ENCODE measurements around the gene SPACDR.

Gene SPACDR

DNA sequence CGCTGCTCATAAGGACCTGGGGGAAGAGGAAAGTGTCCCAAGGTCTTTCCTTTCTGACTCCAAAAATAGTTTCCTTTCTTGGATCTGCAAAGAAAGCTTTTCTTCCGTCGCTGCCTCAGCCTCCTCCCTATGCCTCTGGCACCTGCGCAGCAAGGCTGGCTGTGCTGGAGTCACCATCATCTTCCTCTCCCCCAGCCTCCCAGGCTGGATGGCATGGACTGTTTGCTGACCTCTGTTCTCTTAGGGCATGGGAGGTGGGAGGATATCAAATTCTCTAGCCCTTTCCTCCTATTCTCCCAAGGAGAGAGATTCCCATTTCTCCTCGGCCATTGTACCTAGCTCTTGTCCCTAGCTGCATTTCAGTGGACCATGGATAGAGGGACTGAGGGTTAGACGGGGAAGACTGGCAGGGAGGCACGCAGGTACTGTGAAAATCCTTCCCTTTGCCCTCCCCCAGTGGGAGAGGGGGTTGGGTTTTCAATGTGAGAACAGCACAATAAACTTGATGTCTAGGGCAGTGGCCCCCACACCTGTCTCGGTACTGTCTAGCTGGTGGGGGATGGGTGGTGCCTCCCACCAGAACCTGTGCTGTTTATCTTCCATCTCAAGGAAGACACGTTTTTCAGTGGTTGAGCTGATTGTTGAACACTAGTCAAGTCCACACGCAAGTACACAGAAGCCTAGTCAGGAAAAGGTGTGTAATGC, 30.3 kb downstream of the SPACDR start:
- no peak for DNase-seq

DNA sequence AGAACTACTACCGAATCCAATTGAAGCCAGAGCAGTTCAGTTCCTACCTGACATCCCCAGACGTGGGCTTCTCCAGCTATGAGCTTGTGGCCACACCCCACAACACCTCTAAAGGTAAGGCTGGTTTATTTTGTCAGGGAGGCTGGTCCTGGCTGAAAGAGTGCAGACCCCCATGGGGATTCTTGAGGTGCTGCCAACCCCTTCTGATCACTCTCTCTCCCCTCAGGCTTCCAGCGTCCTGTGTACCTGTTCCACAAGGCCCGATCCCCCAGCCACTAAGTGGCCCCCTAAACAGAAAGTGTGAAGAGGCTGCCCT, 30.8 kb downstream of the SPACDR start:
- no peak for DNase-seq

DNA sequence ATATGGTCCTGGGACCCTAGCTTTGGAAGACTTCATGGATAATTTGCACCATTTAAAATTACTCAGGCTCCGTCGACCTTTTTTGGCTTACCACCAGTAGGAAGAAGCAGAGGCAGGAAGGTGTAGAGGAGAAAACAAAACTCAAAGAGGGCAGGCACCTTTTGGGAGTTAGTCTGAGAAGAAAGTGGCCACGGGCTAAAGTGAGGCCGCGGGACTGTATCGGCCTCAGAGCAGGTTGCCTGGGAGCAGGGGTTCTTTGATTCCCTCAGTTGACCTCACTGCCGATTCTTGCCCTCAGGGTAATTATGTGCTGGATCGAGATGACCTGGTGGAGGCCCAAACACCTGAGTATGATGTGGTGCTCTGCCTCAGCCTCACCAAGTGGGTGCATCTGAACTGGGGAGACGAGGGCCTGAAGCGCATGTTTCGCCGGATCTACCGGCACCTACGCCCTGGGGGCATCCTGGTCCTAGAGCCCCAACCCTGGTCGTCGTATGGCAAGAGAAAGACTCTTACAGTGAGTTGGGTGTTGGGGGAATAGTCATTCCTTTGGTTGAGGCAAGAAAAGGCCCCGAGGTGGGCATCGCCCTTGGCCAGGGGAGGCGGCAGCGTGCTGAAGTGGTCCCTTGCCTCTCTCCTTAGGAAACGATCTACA, 31.3 kb downstream of the SPACDR start:
- DNase-seq: no peak

DNA sequence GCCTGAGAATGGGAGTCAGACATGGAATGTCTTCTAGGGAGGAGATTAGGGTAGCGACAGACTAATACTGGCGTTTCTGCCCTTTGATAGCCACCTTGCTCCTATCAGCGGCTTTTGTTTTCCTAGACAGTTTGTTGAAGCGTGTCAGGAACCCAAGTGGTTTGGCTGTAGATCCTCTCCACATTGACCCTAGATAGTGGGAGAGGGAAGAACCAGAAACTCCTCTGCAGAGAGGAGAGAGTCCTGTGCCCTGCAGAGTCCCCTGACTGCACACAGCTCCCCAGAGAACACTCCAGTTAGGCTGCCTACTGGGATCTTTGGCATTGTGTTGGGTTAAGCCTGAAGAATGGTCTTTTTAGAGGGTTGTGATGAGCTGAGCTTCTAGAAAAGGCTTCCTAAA, 32.0 kb downstream of the SPACDR start:
- no peak for DNase-seq

DNA sequence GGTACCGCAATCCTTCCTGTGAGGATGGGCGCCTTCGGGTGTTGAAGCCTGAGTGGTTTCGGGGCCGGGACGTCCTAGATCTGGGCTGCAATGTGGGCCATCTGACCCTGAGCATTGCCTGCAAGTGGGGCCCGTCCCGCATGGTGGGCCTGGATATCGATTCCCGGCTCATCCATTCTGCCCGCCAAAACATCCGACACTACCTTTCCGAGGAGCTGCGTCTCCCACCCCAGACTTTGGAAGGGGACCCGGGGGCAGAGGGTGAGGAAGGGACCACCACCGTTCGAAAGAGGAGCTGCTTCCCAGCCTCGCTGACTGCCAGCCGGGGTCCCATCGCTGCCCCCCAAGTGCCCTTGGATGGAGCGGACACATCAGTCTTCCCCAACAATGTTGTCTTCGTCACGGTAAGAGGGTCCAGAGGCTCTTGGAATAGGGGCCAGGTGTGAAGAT, 32.7 kb downstream of the SPACDR start:
- no peak for DNase-seq

DNA sequence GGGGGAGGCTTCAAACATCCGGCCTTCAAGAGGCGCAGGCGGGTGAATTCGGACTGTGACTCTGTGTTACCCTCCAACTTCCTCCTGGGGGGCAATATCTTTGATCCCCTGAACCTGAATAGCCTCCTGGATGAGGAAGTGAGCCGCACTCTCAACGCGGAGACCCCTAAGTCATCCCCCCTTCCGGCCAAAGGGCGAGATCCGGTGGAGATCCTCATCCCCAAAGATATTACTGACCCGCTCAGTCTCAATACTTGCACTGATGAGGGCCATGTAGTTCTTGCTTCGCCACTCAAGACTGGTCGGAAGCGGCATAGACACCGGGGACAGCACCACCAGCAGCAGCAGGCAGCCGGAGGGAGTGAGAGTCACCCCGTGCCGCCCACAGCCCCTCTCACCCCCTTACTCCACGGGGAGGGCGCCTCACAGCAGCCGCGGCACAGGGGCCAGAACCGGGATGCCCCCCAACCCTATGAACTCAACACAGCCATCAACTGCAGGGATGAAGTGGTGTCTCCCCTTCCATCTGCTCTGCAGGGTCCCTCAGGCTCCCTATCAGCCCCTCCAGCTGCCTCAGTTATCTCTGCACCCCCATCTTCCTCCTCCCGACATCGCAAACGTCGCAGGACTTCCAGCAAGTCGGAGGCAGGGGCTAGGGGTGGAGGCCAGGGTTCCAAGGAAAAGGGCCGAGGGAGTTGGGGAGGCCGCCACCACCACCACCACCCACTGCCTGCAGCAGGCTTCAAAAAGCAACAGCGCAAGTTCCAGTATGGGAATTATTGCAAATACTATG, 33.4 kb downstream of the SPACDR start:
- DNase-seq: no peak

DNA sequence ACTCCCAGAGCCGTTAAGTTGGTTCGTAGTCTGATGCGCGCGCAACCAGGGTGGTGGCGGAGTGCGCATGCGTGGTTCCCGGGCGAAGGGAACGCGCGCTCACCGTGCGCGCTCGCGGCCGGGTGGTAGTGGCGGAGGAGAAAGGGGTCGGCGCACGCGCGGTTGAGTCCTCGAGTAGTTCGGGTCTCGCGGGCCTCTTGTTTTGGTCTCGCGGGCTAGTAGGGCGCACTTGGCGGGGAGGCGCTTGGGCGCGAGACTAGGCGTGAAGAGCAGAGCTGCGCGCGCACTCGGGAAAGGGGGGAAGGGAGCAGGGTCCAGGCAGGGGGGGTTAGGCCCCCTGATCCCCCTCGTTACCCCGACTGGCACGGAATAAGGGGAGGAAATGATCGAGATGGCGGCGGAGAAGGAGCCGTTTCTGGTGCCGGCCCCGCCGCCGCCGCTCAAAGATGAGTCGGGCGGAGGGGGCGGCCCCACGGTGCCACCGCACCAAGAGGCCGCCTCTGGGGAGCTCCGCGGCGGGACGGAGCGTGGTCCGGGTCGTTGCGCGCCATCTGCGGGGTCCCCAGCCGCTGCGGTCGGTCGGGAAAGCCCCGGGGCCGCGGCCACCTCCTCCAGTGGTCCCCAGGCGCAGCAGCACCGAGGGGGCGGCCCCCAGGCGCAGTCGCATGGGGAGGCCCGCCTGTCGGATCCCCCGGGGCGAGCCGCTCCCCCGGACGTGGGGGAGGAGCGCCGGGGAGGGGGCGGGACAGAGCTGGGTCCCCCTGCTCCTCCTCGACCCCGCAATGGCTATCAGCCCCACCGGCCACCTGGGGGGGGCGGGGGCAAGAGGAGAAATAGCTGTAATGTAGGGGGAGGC, 34.2 kb downstream of the SPACDR start, which contains the start of gene MEPCE:
MEPCE (plus strand) TSS at position 195 of the 856 bp plus-strand sequence; CDS start at position 383, 188 bp downstream.
- peak; percentile 93 for DNase-seq

DNA sequence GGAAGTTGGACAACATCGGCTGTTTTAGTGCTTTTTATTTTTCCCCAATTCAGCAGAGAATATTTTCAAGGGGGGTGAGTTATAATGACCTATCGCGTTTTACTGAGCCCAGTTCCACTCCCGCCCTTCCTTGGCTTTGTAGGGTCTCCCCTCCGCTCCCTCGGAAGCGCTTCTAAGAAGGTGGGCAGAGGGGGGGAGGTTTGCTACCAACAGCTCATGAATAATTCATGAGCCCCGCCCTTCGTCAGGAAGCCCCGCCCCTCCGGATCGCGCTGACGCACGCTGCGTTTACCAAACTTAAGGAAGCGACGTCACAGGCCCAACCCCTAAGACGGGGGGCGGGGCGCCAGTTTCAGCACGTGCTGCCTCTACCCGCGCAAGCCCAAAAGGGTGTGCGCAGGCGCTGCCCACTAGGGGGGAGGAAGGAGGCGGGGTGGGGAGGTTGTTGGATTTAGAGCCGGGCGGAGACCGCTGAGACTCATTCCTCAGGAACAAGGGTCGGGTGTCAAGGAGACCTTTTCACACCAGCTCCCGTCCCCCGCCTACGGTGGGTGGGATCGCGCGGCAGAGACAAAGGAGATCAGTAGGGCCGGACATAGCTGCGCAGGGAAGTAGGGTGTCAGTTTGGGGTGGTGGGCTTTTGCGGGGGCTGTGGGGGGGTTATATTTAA, 35.0 kb downstream of the SPACDR start:
- peak; percentile 99 for DNase-seq

DNA sequence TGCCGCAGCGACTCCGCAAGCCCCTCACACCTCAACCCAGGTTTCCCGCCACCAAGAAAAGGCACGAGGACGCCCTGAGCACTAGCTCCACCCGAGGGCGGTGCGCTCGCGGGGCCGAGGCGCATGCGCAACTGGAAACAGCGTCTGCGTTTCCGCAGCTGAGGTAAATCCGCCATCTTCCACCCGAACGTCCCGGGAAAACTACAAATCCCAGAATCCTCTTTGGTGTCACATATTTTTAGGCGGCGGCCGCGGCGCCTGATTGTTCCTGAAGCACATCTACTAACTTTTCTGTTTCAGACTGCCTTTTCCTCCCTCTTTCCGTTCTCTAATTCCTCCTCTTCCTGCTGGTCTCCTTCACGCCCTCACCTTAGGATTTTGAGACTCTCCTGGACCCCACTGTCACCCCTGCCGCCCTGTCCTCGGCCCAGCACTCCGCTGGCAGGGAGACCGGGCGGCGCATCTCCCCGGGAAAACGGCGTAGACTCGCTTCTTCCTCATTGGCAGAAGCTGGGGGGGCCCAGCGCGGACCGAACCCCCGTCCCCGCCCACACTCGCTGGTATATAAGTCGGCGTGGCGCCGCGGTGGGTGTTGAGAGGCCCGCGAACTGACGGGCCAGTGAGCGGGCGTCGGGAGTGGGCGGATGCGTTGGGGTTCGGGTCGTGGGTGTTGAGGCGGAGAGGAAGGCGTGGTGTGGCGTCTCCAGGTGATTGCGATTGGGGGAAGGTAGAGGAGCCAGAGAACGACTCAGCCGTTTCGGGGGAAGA, 35.7 kb downstream of the SPACDR start, which contains the start of gene ZCWPW1:
ZCWPW1 (minus strand) TSS at position 505 of the 768 bp plus-strand sequence. CDS start 8,054 bp downstream, outside the sequence.
- peak; percentile 97 for DNase-seq

DNA sequence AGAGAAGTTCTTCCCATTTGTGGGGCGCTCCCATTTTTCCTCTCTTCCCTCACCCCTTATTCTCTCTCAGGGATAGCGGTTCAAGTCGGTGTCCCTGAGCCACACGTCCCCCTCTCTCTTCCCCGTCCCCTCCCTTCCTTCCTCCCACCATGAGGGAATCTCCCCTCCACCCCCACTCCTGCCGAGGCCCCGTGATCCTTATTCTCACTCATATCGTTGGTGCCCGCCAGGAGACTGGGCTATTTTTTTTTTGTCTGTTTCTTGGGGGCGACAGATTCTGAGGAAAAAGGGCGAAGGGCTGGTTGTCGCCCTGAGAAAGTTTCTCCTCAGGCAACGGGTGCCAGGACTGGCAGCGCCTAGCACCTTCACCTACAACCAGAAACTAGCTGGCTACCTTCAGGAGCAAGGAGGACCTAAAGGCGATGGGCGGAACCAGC, 36.3 kb downstream of the SPACDR start:
- DNase-seq: no peak

DNA sequence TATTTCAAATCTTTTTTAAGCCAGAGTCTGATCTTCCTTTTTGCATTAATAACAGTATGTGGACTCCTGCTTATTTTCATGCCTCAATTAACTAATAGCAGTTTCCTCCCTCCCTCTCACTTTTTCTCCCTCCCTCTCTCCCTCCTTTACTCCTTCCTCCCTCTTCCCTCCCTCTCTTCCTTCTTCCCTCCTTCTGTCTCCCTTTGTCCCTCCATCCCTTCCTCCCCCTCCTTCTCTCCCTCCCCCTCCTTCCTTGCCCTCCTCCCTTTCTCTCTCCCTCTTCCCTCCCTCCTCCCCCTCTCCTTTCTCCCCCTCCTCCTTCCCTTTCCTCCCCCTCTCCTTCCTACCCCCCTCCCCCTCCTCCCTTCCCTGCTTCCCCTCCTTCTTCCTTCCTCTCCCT, 37.5 kb downstream of the SPACDR start:
- DNase-seq: no peak

DNA sequence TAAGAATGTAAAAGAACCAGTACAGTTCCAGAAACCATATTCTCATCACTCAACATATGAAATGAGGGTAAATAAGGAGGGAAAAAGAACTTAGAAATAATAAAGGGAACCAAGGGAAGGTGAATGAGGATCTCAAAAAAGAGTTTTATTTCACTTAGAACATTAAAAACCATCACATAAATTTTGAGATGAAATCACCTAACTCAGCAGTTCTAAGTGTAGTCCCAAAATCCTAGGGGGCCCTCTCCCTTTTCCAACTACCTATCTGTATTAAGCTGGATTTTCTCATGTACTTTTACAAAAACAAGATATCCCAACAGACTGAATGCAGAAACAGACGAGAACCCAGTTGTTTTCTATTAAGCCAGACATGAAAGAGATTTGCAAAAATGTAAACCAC, 38.7 kb downstream of the SPACDR start:
- no peak for DNase-seq

DNA sequence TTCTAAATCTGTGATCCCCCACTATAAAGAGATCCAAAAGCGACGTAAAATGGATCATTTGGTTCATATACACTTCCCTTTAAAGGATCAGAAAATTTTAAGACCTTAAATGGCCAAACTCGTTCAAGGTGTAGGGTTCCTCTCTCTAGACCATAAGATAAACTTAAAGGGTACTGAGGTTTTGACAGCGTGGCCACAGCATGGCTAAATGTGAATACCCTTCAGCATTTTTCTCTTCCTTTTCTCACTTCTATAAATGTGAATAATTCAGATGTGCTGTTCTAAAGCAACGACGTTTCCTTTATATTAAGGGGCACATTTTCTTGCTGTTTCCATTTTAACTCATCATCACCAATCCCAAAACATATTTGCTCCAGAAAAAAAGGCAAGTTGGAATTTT, 40.7 kb downstream of the SPACDR start:
- DNase-seq: no peak

DNA sequence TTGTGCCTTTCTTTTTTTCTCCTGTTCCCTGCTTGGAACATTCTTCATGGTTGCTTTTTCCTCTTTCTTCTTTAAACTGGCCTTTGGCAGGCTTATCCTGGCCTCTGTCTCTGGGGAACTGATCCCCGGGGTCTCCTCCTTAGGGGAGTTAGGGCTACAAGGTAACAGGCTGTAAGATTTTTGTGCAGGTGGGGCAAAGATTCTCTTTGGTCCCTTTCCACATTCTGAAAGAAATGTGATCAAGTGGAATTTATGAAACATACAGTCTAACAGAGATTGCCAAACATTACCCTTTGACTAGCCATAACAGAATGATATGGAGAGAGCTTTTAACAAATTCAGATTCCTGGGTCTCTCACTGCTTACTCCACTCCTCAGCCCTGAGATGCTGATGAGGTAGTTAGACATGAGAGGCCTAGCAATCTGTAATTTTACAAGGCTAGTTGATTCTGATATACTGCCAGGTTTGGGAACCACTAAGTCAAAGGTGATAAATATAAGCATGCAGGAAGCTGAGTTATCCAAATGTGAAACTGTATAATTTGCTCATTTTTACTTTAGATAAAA, 44.3 kb downstream of the SPACDR start:
- DNase-seq: no peak

DNA sequence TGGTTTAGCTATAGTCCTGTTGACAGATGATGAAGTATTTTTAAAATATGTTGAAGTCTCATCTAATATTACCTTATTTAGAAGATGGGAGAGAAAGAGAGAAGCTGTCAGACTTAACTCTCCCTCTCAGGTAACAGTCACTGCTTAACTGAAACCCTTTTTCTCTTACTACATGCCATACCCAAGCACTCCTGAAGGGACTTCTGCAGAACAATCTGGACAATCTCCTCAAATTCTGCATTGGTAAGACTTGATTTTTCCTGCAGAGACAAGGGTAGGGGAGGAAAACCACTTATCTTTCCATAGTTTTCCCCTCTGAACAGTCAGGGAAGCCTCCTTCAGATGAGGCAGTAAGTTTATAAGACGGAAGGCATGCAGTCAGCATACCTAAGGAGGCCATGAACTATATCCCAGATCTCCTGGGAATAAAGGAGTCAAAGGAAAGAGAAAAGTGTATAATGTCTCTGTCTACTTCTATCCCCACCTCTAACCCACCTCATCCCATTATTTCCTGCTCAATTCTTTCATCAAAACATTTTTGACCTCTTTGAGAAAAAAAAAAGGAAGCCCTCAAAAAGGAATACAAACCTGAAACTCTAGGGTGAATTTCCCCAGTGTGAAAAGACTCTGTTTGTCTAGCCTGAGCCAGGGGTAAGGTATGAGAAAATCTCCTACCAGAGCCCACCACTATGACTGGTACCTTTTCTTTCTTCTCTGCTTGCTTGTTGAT, 45.0 kb downstream of the SPACDR start:
- DNase-seq: no peak

DNA sequence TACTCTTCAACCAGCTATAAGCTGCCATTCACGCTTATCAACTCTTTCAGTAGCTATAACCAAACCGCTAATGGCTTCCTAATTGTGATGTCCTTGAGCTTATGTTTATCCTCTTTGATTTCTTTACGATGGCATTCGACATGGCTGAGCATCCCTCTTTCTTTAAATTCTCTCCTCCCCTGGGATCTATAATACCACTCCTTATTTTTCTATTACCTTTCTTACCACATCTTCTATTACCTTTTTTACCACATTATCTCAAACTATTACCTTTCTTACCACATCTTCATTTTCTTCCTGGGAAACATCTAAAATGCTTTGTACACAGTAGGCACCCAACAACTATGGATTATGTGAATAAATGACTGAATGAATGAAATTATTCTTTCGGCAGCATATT, 48.6 kb downstream of the SPACDR start:
- DNase-seq: no peak

DNA sequence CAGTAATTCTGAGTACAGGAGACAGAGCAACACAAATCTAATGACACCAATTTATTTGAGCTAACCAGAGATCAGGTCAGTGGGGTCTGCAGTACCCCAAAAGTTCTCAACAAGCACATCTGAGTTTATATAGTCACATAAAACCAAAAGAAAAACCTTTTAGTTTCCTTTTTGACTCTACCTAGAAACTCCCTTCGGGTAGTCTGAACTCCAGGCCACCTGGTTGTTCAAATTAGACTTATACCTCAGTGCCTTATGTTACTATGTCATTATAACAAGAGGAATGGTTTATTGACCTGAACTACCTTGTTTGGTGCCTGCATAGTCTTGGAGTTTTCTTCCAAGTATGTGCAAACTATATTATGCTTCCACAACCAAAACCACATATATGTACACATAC, 50.2 kb downstream of the SPACDR start:
- DNase-seq: no peak

DNA sequence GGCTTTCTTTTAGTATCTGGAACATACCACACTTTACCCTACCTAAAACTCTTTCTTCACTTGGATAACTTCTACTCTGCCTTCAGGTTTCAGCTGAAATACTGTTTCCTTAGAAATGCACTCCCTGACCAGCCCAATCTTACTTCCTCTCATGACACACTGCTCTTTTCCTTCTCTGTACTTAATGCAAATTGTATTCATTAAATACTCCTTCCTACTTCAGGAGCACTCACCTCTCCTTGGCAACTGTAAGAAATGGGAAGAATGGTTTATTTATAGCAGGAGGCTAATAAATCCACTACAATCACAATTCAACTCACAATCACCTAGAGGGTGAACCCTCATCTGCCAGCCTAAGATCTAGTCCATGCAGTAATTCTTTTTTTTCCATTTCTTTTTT, 50.7 kb downstream of the SPACDR start:
- no peak for DNase-seq

DNA sequence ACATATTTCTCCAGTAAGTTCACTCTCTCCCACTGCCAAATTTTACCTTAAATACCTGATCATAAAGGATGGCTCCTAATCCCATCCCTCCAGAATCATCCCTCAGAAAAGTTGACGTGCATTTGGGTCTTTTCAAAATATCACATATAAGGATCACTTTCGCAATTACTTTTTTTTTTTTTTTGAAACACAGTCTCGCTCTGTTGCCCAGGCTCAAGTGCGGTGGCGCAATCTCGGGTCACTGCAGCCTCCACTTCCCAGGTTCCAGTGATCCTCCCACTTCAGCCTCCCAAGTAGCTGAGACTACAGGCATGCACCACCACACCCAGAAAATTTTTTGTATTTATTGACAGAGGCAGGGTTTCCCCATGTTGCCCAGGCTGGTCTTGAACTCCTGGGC, 53.0 kb downstream of the SPACDR start:
- DNase-seq: no peak

Measured in DMS 273 treated with DMSO at 0.1 percent for 48 hours (cell line).